HG02981 (cell line): ENCODE measurements around the gene CHM.
"Not testable (repeated sequence)": the region's sequence is repeated elsewhere in the genome, so short reads cannot be mapped to it uniquely, and the experiment has no call there.

Source experiments
- ATAC-seq: cut with Tn5 transposase; IDR thresholded peaks from one replicate; pipeline ENCODE4 v1.9.1; 2021; ENCODE audit warnings: mild to moderate bottlenecking, moderate library complexity; ENCODE audit not compliant: unreplicated experiment

The CHM gene

DNA sequence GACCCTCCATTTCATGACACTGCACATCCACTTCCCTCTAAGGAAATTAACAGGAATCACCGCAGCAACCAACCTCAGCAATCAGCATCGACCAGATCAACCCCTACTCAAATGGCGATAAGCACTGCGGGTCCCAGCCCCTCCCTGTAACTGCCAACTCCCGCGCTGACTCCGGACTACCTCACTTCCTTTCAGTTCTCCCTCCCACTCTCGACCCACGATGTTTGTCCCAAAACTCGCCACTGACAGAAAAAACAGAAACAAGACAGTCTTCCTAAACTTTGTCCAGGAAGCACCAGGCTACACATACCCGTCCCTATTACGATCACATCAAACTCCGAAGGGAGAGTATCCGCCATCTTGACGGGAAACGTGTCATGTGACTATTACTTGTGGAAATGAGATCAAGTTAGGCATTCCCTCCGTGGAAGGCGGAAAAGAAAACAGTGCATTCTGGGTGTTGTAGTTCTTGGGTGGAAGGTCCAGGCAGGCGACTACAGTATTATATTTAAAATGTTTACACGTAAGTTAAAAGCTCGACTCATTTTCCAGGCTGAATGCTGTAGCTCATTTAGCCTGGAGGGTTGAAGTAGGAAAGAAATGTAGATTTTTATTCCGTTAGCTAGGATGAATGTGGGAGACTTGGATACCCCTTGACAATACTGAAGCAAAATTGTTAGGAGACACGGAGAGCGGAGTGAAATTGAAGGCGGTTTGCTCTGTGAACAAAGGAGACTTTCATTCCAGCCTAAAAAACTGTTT is at the start of gene CHM:
TSS of gene CHM (minus strand) at position 385 of the 762 bp plus-strand sequence. CDS start at position 359, 26 bp downstream.
- peak; percentile 99 for ATAC-seq

DNA sequence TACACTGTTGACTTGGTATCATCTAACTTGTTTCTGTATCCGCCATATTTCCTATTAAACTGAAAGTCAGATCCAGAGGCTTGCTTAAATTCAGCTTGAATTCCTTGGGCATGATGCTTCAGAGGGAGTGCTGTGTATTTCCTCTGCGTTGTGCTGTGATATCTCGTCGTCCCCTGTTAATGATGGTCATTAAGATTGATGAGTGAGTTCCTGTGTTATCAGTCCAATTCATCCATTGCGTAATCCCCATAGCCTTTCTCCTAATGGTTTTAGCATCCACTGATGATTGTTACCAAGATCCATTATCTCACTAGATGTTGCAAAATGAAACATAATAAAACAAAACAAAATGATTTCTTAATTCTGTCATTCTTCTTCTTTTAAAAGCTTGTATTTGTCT is 31.3 kb upstream of the CHM start:
- ATAC-seq = no peak

GRCh38 chrX:86066998-86067397 is 19.6 kb upstream of the CHM start:
- ATAC-seq = no peak

- ATAC-seq = no peak
These were observed 14.0 kb upstream of the CHM start for GRCh38 chrX:86061407-86061806.

- ATAC-seq = no peak
These were observed 4.4 kb upstream of the CHM start for GRCh38 chrX:86051741-86052140.

DNA sequence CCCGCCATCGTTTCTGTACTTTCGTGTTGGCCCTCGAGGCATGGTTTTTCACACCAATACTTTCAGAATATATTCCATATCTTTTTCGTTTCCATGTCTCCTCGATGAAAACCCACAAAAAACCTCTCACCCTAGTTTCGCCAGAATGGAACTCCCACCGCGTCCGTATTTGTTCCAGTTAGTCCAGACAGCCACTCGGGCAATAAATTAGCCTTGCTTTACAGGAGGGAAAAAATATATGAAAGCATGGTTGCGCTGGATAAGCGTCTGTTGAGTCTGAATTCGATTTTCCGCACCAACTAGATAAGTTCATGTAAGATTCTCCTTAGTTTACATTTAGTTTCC is 550 bp upstream of the CHM start:
- no peak for ATAC-seq

- no peak for ATAC-seq
These were observed 3.1 kb downstream of the CHM start for GRCh38 chrX:86044216-86044615.

- no peak for ATAC-seq
These were observed 7.5 kb downstream of the CHM start for GRCh38 chrX:86039625-86040568.

DNA sequence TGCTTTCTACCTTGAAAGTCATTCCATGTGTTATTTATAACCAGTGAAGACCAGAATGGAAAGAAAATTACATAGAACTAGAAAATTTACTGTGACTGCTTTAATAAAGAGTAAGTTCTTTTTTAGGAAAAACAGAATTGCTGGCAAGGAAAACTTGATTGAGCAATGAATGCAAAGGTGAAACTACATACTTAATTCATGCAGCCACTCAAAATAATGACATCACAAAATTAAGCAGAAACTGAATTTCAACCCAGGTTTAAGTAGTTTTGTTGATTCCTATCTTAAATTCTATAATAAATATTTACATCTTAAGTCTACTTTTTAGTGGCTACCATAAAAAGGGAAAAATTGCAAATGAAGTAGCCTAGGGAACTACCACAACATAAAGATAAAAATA is 14.0 kb downstream of the CHM start:
- no peak for ATAC-seq

GRCh38 chrX:86028681-86029080 is 18.7 kb downstream of the CHM start:
- no peak for ATAC-seq

GRCh38 chrX:86023811-86024210 is 23.5 kb downstream of the CHM start:
- no peak for ATAC-seq

DNA sequence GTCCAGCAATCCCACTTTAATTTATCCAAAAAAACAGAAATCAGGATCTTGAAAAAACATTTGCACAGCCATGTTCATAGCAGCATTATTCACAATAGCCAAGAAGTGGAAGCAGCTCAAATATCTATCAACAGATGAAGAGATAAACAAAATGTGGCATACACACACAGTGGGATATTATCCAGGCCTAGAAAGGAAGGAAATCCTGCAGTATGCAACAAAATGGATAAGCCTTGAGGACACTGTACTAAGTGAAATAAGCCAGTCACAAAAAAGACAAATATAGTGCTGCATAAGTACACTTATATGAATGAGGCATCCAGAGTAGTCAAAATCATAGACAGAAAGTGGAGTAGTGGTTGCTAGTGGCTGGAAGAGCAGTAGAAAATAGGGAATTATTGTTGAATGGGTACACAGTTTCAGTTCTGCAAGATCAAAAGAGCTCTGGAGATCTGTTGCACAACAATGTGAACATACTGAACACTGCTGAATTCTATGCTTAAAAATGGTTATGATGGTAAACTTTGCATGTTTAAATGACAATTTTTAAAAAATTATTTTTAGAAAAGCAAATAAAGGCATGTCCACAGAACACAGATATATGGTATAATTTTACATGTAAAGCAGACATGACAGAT is 25.6 kb downstream of the CHM start:
- ATAC-seq = no peak

DNA sequence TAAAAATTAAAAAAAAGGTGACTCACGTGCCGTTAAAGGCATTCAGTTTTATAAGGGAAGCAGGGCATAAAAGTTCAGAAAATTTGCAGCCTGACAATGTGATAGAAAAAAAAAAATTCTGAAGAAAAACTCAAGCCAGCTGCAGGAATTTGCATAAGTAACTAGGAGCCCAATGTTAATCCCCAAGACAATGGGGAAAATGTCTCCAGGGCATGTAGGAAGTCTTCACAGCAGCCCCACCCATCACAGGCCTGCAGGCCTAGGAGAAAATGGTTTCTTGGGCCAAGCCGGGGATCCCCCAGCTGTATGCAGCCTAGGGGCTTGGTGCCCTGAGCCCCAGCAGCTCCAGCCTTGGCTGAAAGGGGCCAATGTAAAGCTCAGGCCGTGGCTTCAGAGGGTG is 31.2 kb downstream of the CHM start:
- ATAC-seq = no peak

GRCh38 chrX:86014959-86015358 is 32.4 kb downstream of the CHM start:
- ATAC-seq = not testable (repeated sequence)

DNA sequence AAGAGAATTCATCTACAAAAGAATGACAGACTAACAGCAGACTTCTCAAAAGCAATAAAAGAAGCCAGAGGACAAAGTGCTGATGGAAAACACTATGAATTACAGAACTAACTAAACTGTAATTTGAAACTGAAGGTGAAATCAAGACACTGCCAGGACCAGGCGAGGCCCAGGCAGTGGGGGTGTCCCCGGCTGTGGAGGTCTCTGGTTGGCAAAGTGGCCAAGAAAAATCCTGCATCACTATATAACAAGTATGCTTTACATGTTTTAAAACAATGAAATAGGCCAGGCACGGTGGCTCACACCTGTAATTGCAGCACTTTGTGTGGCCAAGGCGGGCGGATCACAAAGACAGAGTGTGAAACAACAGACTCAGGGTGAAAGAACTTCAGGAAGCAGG is 32.9 kb downstream of the CHM start:
- ATAC-seq = no peak

DNA sequence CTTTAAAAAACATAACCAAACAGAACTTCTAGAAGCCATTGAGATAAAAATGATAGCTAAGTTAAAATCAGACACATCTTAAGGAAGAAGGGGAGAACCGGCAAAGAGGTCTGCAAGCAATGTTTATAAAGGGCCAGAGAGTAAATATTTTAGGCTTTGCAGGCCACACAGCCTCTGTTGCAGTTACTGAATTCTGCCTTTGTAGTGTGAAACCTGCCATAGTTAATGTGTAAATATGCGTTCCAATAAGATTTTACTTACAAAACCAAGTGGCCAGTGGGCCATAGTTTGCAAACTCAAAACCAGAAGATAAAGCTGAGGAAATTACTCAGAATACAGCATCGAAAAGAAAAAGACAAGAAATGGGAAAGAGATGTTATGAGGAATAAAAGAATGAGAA is 33.6 kb downstream of the CHM start:
- no peak for ATAC-seq

DNA sequence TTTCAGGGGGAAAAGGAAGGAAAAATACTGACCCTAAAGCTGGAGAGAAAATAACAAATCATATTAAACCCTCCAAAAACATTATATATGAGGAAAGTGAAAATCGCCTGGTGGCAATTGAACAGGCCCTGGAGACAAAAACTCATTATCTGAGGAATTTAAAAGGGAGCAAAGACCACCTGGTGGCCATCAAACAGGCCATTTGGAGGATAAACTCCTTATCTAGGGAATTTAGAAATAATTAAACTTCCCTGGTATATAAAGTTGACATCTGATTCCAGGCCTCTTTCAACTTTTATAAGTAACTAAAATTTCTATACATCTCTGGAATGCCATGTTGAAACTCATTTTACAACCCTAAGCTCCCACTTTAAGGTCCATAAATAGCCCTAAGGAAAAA is 35.2 kb downstream of the CHM start:
- ATAC-seq = no peak

- ATAC-seq = not testable (repeated sequence)
These were observed 37.6 kb downstream of the CHM start for GRCh38 chrX:86009803-86010202.

GRCh38 chrX:86007891-86008290 is 39.5 kb downstream of the CHM start:
- not testable (repeated sequence) for ATAC-seq

- ATAC-seq = no peak
These were observed 45.1 kb downstream of the CHM start for GRCh38 chrX:86002076-86002896.

DNA sequence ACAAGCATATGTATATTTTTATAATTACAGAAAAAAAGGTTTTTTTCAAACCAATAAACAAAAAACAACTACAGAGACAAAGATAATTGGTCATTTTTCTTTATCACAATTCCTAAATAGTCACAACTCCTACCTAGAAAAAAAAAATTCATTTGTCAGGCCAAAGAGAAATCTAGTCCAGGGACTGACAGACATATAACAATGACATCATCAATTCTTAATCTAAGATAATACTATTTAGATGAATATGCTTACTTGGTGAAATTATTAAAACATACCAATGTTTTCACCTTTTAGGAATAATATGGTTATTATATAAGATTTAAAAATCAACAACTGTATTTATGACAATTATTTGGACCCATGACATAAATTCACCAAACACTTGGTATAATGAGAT is 48.4 kb downstream of the CHM start:
- ATAC-seq = no peak
